T-helper 9 cell (primary cell): ENCODE data around the gene TSPAN11.

ENCODE experiments used
- DNase-seq: peaks from one replicate; pipeline ENCODE4 v3.0.0-alpha.2; 2020

TSPAN11 gene

GRCh38 chr12:30982413-30982812 is 55.9 kb downstream of the TSPAN11 start:
- no peak for DNase-seq

GRCh38 chr12:30985814-30986452 is 59.4 kb downstream of the TSPAN11 start:
- DNase-seq, result no peak

GRCh38 chr12:30988086-30988485 is 61.5 kb downstream of the TSPAN11 start:
- no peak for DNase-seq

GRCh38 chr12:30988646-30989286 is 62.2 kb downstream of the TSPAN11 start:
- DNase-seq, result no peak

GRCh38 chr12:30989754-30990153 is 63.2 kb downstream of the TSPAN11 start:
- no peak for DNase-seq

GRCh38 chr12:30990316-30990715 is 63.8 kb downstream of the TSPAN11 start:
- DNase-seq, result no peak

- DNase-seq, result no peak
Measured at GRCh38 chr12:30990776-30991175, 64.2 kb downstream of the TSPAN11 start.

- no peak for DNase-seq
Measured at GRCh38 chr12:30991466-30991865, 64.9 kb downstream of the TSPAN11 start.

GRCh38 chr12:30992381-30992780 is 65.8 kb downstream of the TSPAN11 start:
- no peak for DNase-seq

- DNase-seq, result no peak
Measured at GRCh38 chr12:30993766-30994165, 67.2 kb downstream of the TSPAN11 start.

GRCh38 chr12:30994274-30994673 is 67.7 kb downstream of the TSPAN11 start:
- DNase-seq, result no peak

GRCh38 chr12:30996255-30996654 is 69.7 kb downstream of the TSPAN11 start:
- no peak for DNase-seq

- DNase-seq, result no peak
Measured at GRCh38 chr12:30996752-30997151, 70.2 kb downstream of the TSPAN11 start.

- DNase-seq, result no peak
Measured at GRCh38 chr12:30997685-30998440, 71.3 kb downstream of the TSPAN11 start.

GRCh38 chr12:30999011-30999410 is 72.5 kb downstream of the TSPAN11 start:
- DNase-seq, result no peak

- DNase-seq, result no peak
Measured at GRCh38 chr12:30999723-31000122, 73.2 kb downstream of the TSPAN11 start.

- DNase-seq, result no peak
Measured at GRCh38 chr12:31000751-31001150, 74.2 kb downstream of the TSPAN11 start.

- DNase-seq, result no peak
Measured at GRCh38 chr12:31001581-31002360, 75.2 kb downstream of the TSPAN11 start.

- no peak for DNase-seq
Measured at GRCh38 chr12:31002361-31002725, 75.8 kb downstream of the TSPAN11 start.

- DNase-seq, result no peak
Measured at GRCh38 chr12:31002999-31003398, 76.5 kb downstream of the TSPAN11 start.

- no peak for DNase-seq
Measured at GRCh38 chr12:31003861-31004640, 77.5 kb downstream of the TSPAN11 start.

GRCh38 chr12:31004666-31005065 is 78.1 kb downstream of the TSPAN11 start:
- no peak for DNase-seq
